Kidney tubule cell (primary cell): Measurements from ENCODE around the gene GDPD5.
A peak's percentile ranks its signal among the peaks of the same experiment; 100 is the strongest.

Source experiments
- DNase-seq: peaks from one replicate; pipeline ENCODE4 v3.0.0-alpha.2; 2018; ENCODE audit warnings: low spot score

Gene GDPD5

GRCh38 chr11:75557666-75558494 lies 32.1 kb upstream of the GDPD5 start:
- no peak for DNase-seq

GRCh38 chr11:75556275-75556674 lies 30.5 kb upstream of the GDPD5 start:
- DNase-seq = no peak

GRCh38 chr11:75555079-75555811 lies 29.5 kb upstream of the GDPD5 start:
- DNase-seq = no peak

DNA sequence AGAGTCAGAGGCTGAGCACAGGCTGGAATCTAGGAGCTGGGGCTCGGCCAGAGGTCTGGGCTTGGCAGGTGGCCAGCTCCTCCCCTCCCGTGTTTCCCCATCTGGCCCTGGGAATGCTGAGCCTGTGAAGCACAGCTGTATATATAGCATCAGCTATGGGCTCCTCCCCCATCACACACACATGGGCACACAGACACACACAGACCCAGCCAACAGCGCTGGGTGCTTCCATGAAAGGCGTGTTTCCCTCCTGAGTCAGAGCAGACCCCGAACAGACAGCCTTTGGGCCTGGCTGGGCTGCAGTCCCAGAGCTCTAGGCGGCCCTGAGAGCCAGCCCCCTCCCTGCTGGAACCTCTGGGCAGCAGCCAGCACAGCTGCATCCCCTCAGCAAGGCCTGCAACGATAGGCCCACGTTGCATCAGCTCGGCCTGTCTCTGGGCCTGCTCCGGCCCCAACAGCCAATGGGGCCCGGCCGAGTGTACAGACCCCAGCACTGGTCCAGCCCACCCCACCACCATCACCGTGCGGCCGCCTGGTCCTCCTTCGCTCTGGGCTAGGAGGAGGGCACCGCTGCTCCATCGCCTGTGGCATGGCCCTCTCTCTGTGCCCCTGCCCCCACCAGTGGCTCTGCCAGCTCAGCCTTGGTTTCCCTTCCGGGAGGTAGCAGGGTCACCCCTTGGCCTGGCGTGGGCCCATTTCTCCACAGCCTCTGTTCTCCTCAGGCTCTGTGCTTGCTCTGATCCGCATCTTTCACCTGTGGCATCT lies 28.7 kb upstream of the GDPD5 start:
- no peak for DNase-seq

- no peak for DNase-seq
These were observed 28.1 kb upstream of the GDPD5 start for GRCh38 chr11:75553889-75554257.

DNA sequence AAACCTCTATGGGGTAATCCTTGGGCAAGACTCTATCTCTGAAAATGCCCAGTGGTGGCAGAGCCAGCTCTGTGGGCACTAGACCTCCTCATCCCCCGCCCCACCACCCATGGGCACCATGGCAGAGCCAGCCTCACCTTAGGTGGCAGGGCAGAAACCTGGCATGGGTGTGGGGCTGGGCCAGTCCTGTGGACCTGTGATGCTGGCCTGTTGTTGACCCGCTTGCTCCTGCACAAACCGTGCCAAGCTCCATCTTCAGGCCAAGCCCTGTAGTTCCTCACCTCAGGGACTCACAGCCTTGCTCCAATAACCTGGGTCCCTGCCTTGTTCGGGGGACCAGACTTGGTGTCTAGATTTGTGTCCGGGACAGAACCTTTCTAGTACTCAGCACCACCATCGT lies 27.4 kb upstream of the GDPD5 start:
- DNase-seq = no peak

DNA sequence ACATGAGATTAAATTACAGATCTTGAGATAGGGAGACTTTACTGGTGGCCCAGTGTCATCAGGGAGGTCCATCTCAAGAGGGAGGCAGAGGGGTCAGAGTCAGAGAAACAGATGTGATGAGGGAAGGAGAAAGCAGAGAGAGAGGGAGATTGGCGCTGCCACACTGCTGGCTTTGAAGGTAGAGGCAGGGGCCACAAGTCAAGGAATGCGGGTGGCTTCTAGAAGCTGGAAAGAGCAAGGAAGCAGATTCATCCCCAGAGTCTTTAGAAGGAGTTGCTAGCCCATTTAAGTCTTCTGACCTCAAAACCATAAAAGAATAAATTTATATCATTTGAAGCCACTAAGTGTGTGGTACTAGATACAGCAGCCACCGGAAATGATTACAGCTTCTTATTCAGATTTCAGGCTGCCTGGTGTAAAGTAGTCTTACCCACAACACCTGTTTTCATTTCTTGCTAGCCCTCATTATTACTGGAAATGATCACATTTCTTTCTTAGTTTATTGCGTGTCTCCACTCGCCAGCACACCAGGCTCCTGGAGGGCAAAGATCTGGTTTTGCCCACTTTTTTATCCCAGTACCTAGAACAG lies 23.7 kb upstream of the GDPD5 start:
- no peak for DNase-seq

- DNase-seq = no peak
These were observed 23.0 kb upstream of the GDPD5 start for GRCh38 chr11:75548595-75549272.

DNA sequence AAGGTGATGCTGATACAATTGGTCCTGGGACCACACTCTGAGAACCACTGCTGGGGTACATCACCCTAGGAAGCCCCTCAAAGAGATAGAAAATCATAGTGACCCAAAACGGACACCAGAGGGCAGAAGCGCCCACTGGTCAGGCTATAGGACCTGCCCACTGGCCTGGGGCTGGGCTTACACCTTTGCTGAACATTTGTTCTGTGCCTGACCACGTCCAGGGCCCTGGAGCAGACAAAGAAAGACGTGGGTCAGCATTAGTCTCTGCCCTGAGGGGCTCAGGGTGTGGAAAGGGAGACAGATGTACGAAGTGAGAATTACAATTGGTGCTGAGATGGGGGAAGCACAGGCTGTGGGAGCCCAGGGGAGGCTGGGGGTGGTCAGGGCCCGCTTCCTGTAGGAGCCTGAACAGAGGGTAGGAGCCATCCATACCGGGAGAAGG lies 21.9 kb upstream of the GDPD5 start:
- DNase-seq = peak; percentile 68

DNA sequence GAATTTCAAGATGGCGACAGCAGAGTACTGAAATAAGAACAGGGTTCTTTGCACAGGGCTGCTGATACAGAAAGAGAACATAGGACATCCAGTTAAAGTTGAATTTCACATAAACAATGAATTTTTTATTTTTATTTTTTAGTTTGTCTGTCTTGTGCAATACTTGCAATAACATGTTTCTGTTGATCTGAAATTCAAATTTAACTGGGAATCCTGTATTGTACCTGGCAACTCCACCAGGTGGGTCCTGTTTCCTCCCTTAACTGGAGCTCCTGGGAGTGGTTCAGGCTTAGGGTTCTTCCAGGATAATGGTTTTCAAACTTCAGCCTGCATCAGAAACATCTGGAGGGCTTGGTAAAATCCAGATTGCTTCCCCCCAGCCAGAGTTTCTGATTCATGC lies 21.4 kb upstream of the GDPD5 start:
- no peak for DNase-seq

GRCh38 chr11:75543806-75544205 lies 18.1 kb upstream of the GDPD5 start:
- no peak for DNase-seq

- no peak for DNase-seq
These were observed 16.3 kb upstream of the GDPD5 start for GRCh38 chr11:75542088-75542438.

- no peak for DNase-seq
These were observed 15.7 kb upstream of the GDPD5 start for GRCh38 chr11:75541193-75542087.

DNA sequence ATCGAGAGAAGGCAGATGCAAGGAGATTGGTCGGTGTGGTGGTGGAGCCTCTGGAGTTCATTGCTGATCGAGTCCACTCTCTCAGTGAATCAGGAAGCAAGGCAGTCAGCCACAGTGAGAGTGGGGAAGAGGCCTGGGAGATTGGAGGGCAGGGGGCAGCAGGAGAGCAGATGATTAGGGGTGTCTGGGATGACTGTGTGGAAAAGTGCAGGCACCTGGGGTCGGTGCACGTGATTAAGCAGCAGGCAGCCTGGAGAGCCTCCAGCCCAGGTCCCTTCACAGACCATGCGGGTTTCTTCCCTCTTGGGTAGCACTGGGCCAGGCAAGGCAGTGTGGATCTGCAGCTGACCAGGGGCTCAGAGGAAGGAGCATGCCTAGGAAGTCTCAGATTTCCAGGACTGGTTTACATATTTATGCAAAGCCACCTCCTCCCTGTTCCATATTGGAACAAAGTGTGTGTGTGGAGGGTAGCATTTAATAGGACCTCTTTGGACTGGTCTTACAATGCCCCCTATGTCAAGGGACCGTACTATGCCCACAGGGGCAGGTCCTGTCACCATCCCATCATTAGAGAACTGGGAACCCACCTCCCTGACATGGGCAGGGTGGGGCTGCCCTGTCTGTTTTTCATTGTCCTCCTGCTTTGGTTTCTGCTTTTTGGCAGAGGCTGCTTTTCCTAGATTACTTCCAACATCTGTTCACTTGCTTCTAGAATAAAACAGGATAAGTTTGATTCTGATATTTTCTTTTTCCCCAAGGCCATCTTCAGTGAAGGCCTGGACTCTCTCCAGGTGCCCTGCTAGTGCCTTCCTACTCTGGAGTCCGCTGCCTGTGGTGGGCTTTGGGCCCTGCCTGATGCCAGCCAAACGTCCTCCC lies 14.0 kb upstream of the GDPD5 start:
- no peak for DNase-seq

DNA sequence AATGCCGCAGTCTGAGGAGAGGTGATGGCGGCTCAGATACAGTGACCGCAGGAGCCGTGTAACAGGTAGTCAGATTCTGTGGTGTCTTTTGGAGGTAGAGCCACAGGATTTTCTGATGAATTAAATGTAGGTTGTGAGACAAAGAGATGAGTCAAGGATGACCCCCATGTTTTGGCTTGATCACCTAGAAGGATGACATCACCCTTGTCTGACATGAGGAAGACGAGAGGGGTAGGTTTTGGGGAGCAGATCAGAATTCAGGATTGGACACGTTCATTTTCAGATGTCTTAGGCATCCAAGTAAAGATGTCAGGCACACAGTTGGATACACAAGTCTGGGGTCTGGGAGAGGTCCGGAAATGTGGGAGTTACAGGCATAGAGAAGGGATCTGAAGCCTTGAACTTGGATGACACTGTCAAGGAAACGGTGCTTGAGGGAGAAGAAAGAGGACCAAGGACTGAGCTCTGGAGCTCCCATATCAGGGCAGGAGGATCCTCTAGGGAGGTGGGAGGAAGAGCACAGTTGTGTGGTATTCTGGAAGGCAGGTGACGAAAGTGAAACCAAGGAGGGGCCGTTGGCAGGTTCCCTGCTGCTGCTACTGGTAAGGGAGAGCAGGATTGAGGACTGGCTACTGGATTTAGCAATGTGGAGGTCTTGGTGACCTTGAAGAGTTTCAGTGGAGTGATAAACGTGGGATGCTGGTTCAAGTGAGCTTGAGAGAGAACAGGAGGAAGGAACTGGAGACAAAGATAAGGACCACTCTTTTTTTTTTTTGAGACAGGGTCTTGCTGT lies 12.6 kb upstream of the GDPD5 start:
- DNase-seq = no peak

GRCh38 chr11:75537740-75538139 lies 12.0 kb upstream of the GDPD5 start:
- DNase-seq = no peak

GRCh38 chr11:75536786-75537641 lies 11.3 kb upstream of the GDPD5 start:
- DNase-seq = peak; percentile 69

- DNase-seq = no peak
These were observed 9.3 kb upstream of the GDPD5 start for GRCh38 chr11:75535071-75535470.
